ENCODE measurements around the gene ORC2.

- TF ChIP-seq CTCF (conservative IDR thresholded peaks at IDR 0.05) (no peak), EZH2 (IDR thresholded peaks at IDR 0.05; ENCODE audit: low read depth) (no peak)
Observed at GRCh38 chr2:200860092-200860795, 103.2 kb downstream of the ORC2 start.
